Activated naive CD4-positive, alpha-beta T cell (primary cell): ENCODE measurements around the gene IPO5.
"Not testable (repeated sequence)": the region's sequence is repeated elsewhere in the genome, so short reads cannot be mapped to it uniquely, and the experiment has no call there.

ENCODE experiments used
- DNase-seq, 4 experiments: peaks; one replicate each; lab custom pipeline; 2025; lab: John Stamatoyannopoulos, UW

The IPO5 gene

GRCh38 chr13:97949316-97949715 lies 4.2 kb upstream of the IPO5 start:
- DNase-seq = not testable (repeated sequence)

GRCh38 chr13:97951376-97951775 lies 2.1 kb upstream of the IPO5 start:
- no peak for DNase-seq

- not testable (repeated sequence) for DNase-seq
Observed at GRCh38 chr13:97952831-97953230, 644 bp upstream of the IPO5 start.

GRCh38 chr13:97961340-97961739 lies 7.9 kb downstream of the IPO5 start:
- no peak for DNase-seq

- DNase-seq = no peak
Observed at GRCh38 chr13:97962887-97963286, 9.4 kb downstream of the IPO5 start.

- no peak for DNase-seq
Observed at GRCh38 chr13:97967226-97967625, 13.8 kb downstream of the IPO5 start.

- no peak for DNase-seq
Observed at GRCh38 chr13:97967948-97968347, 14.5 kb downstream of the IPO5 start.

GRCh38 chr13:97971519-97971918 lies 18.0 kb downstream of the IPO5 start:
- DNase-seq = no peak

- DNase-seq = no peak
Observed at GRCh38 chr13:97974773-97975172, 21.3 kb downstream of the IPO5 start.

- DNase-seq = no peak
Observed at GRCh38 chr13:97975280-97975847, 21.9 kb downstream of the IPO5 start.

GRCh38 chr13:97975848-97976609 lies 22.6 kb downstream of the IPO5 start:
- DNase-seq = peak; percentile 70 to 91 (median 76)

GRCh38 chr13:97976610-97977521 lies 23.4 kb downstream of the IPO5 start:
- peak in 2 of 4 experiments; percentile 6 to 28 for DNase-seq

GRCh38 chr13:97977982-97978381 lies 24.5 kb downstream of the IPO5 start:
- DNase-seq = no peak

GRCh38 chr13:97978651-97979050 lies 25.2 kb downstream of the IPO5 start:
- DNase-seq = no peak

- DNase-seq = no peak
Observed at GRCh38 chr13:97979051-97979450, 25.6 kb downstream of the IPO5 start.

GRCh38 chr13:97979556-97979955 lies 26.1 kb downstream of the IPO5 start:
- DNase-seq = no peak

GRCh38 chr13:97982286-97982685 lies 28.8 kb downstream of the IPO5 start:
- no peak for DNase-seq

- DNase-seq = no peak
Observed at GRCh38 chr13:97986835-97987234, 33.4 kb downstream of the IPO5 start.

- no peak for DNase-seq
Observed at GRCh38 chr13:97999653-98000052, 46.2 kb downstream of the IPO5 start.

- no peak for DNase-seq
Observed at GRCh38 chr13:98004107-98004506, 50.6 kb downstream of the IPO5 start.

- not testable (repeated sequence) for DNase-seq
Observed at GRCh38 chr13:98004997-98005396, 51.5 kb downstream of the IPO5 start.

GRCh38 chr13:98007001-98007400 lies 53.5 kb downstream of the IPO5 start:
- no peak for DNase-seq

GRCh38 chr13:98013241-98013640 lies 59.8 kb downstream of the IPO5 start:
- no peak for DNase-seq
